Measurements from ENCODE around the gene KCNH2.
"Not testable (repeated sequence)": the region's sequence is repeated elsewhere in the genome, so short reads cannot be mapped to it uniquely, and the experiment has no call there.

KCNH2 gene

GRCh38 chr7:150924369-150924781 lies 53.7 kb downstream of the KCNH2 start:
- no peak for DNase-seq

GRCh38 chr7:150923802-150924201 lies 54.3 kb downstream of the KCNH2 start:
- DNase-seq: no peak

GRCh38 chr7:150923196-150923595 lies 54.9 kb downstream of the KCNH2 start:
- DNase-seq: no peak

- DNase-seq: no peak
Observed at GRCh38 chr7:150919160-150919559, 59.0 kb downstream of the KCNH2 start.

- no peak for DNase-seq
Observed at GRCh38 chr7:150918378-150918777, 59.7 kb downstream of the KCNH2 start.

GRCh38 chr7:150917969-150918368 lies 60.2 kb downstream of the KCNH2 start:
- DNase-seq: no peak

GRCh38 chr7:150916670-150917069 lies 61.5 kb downstream of the KCNH2 start:
- no peak for DNase-seq

- no peak for DNase-seq
Observed at GRCh38 chr7:150914966-150915365, 63.2 kb downstream of the KCNH2 start.

GRCh38 chr7:150914196-150914595 lies 63.9 kb downstream of the KCNH2 start:
- no peak for DNase-seq

GRCh38 chr7:150912427-150912826 lies 65.7 kb downstream of the KCNH2 start:
- DNase-seq: no peak

- DNase-seq: no peak
Observed at GRCh38 chr7:150911590-150912267, 66.4 kb downstream of the KCNH2 start.

GRCh38 chr7:150910996-150911422 lies 67.1 kb downstream of the KCNH2 start:
- DNase-seq: no peak

- DNase-seq: not testable (repeated sequence)
Observed at GRCh38 chr7:150910305-150910995, 67.7 kb downstream of the KCNH2 start.

GRCh38 chr7:150909200-150909995 lies 68.7 kb downstream of the KCNH2 start:
- no peak for DNase-seq

GRCh38 chr7:150908173-150908572 lies 69.9 kb downstream of the KCNH2 start:
- DNase-seq: no peak

- no peak for DNase-seq
Observed at GRCh38 chr7:150904011-150904909, 73.9 kb downstream of the KCNH2 start.

GRCh38 chr7:150903606-150904005 lies 74.5 kb downstream of the KCNH2 start:
- no peak for DNase-seq

- DNase-seq: no peak
Observed at GRCh38 chr7:150902078-150903033, 75.8 kb downstream of the KCNH2 start.

GRCh38 chr7:150901160-150902035 lies 76.7 kb downstream of the KCNH2 start:
- DNase-seq: no peak

GRCh38 chr7:150900675-150901074 lies 77.4 kb downstream of the KCNH2 start:
- no peak for DNase-seq
